ENCODE measurements around the gene PLG.
"Not testable (repeated sequence)": the region's sequence is repeated elsewhere in the genome, so short reads cannot be mapped to it uniquely, and the experiment has no call there.

The PLG gene

DNA sequence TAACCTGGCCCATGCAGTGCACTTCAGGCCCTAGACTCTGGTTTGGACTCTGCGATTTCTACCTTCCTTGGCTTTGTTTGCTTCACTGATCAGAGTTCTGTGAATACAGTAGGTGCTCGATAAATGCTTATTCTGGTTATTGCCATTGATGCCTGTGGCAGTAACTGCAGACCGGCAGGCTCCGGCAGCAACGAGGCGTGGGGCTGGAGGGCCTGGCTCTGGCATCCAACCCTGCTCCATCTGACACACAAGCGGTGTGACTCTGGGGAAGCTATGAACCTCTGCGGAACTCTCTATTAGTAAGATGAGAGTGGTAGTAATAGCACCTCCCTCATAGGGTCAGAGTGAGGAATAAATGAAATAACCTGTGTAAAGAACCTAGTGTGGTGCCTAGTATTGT, 66.1 kb downstream of the PLG start:
- TF ChIP-seq, protein P1, sequence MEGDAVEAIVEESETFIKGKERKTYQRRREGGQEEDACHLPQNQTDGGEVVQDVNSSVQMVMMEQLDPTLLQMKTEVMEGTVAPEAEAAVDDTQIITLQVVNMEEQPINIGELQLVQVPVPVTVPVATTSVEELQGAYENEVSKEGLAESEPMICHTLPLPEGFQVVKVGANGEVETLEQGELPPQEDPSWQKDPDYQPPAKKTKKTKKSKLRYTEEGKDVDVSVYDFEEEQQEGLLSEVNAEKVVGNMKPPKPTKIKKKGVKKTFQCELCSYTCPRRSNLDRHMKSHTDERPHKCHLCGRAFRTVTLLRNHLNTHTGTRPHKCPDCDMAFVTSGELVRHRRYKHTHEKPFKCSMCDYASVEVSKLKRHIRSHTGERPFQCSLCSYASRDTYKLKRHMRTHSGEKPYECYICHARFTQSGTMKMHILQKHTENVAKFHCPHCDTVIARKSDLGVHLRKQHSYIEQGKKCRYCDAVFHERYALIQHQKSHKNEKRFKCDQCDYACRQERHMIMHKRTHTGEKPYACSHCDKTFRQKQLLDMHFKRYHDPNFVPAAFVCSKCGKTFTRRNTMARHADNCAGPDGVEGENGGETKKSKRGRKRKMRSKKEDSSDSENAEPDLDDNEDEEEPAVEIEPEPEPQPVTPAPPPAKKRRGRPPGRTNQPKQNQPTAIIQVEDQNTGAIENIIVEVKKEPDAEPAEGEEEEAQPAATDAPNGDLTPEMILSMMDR (conservative IDR thresholded peaks at IDR 0.05): no peak
- no peak overlapping the region for H3K27ac ChIP-seq

DNA sequence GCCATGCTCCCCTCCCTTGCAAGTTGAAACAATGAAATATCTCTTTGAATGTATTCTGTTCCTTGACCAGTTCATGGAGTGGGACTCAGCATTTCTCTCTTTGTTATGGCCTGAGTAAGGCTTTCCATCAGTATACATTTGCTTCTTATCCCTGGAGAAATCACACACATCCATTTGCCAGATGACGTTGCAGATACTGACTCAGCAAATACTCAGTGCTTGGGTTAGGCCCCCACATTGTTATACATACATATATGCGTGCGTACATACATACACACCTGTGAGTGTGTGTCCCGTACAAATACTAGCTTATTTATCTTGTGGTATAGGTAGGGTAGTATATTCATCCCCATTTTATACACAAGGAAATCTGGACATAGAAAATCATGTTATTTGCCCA, 72.4 kb downstream of the PLG start:
- H3K27ac ChIP-seq: no peak overlapping the region
- TF ChIP-seq, protein P1 (conservative IDR thresholded peaks at IDR 0.05): no peak

DNA sequence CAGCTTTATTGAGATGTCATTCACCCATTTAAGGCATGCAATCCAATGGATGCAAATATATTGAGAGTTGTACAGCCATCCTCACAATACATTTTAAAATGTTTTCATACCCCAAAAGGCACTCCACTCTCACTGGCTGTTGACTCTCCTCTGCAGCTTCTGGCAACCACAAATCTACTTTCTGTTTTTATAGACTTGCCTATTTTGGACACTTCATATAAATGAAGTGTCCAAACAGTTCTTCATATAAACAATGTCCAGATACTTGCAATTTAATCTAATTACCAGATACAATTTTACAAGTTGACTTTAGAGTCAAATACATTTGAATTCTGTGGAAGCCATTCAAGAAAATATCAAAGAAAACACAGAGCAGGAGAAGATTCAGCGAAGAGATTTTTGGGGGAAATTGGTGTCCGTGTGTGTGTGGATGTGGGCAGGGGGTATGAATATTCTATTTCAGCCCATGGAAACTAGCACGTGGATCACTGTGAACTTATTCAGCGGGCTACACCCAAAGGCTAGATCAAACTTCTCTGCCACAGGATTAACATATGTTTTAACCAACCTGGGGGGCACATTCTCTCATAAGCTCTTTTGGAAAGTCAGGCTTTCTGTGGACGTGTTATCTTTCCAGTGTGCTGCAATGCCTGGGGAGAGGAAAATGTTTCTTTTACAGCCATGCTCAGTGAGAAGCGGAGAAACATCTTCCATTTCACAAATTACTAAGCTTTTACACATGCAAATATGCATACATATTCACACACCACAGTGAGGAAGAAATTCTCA, 73.9 kb downstream of the PLG start:
- H3K27ac ChIP-seq: no peak overlapping the region
- TF ChIP-seq, protein P1 (conservative IDR thresholded peaks at IDR 0.05): no peak

DNA sequence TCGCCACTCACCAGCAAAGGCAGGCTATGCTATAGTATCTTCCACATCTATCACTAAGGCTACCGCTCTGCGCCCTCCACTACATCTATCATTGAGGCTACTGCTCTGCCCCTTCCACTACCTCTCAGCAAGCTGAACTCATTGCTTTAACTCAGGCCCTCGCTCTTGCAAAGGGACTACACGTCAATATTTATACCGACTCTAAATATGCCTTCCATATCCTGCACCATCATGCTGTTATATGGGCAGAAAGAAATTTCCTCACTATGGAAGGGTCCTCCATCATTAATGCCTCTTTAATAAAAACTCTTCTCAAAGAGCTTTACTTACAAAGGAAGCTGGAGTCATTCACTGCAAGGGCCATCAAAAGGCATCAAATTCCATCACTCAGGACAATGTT, 77.1 kb downstream of the PLG start:
- H3K27ac ChIP-seq: not testable (repeated sequence)

DNA sequence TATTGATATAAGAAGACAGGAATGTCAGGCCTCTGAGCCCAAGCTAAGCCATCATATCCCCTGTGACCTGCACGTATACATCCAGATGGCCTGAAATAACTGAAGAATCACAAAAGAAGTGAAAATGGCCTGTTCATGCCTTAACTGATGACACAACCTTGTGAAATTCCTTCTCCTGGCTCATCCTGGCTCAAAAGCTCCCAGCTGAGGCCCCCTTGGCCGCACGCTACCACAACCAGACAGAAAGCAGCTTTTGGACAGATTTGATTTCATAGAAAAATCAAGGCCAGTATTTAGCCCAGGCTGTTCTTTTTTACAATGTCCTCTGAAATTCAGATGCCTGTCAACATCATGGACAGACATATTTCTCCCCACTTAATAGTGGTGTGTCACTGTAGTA, 78.6 kb downstream of the PLG start:
- not testable (repeated sequence) for H3K27ac ChIP-seq

DNA sequence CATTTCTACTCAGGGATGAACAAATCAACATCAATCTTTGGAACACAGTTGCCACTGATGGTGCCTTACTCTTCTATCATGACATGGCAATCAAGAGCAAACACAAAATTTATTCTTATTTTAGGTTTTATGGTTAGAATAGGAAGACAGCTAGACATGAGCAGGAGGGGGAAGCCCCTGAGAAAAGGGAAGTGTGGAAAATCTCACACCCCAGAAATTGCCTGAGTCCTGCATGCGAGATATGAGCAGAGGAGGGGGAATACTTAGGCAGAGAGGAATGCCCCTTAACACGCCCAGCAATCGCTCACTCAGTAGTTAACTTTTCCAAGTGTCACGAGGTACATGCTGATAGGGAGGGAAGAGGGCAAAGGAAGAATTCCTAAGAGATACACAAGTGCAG, 79.3 kb downstream of the PLG start:
- no peak overlapping the region for H3K27ac ChIP-seq
- TF ChIP-seq, protein P1 (conservative IDR thresholded peaks at IDR 0.05): no peak

DNA sequence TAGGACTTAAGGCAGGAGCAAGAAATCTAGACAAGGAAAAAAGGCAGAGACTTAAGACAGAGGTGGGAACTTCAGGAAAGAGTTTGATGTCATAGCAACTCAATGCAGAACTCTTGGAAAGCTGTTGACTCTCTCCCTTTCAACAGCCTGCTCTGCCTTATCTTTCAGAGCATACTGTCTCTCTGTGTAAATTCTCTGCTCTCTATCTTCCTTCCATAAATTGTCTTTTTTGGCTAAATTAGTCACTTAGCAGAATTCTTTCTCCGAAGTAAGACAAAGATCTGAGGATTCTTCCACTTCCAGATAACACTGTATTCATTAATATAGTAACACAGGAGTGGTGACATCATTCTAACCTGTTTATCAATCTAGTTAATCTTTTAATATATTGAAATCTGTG, 80.2 kb downstream of the PLG start:
- TF ChIP-seq, protein P1 (conservative IDR thresholded peaks at IDR 0.05): no peak
- H3K27ac ChIP-seq: no peak overlapping the region

DNA sequence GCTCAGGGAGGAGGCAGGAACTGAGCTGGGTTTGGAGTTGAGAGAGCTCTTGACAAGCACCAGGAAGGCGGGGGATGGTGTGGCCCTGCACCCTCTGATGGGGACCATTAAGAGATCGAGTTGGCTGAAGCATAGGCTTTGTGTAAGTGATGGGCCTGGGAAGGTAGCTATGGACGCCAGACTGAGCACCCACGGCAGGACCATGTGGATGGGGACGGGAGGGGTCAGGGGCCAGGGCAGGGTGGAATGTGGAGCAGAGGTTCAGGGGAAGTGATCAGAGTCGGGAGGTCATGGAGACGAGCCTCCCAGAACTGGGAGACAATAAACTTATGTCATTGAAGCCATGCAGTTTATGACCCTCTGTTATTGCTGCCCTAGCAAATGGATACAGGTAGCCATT, 81.7 kb downstream of the PLG start:
- TF ChIP-seq, protein P1 (conservative IDR thresholded peaks at IDR 0.05): no peak

DNA sequence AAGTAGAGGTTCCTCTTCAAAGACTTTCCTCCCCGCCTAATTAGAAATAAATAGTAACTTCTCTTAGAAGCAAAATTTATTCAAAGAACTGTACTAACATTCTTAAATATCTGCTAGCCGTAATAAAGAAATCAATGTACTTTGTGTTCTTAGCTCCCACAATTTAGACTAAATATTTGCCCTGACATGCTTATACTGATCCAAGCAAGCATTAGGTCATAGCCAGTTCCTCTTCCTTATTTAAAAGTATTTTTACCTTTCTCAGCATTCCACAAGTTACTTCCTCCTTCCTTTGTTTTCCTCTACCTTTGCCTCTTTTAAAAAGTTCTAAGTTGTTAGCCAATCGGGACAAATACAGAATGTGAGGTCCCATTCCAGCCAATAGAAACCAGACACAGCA, 86.1 kb downstream of the PLG start:
- not testable (repeated sequence) for H3K27ac ChIP-seq

More for the DNA sequence above, 81.7 kb downstream of the PLG start:
- no peak overlapping the region for H3K27ac ChIP-seq
